AG09319 (cell line): ENCODE data around the gene LGR6.
A peak's percentile ranks its signal among the peaks of the same experiment; 100 is the strongest.

ENCODE experiments used
- DNase-seq: peaks from one replicate; pipeline ENCODE4 v3.0.0-alpha.2; 2010; ENCODE audit warnings: low read depth; ENCODE audit errors: extremely low read depth
- CTCF ChIP-seq: IDR thresholded peaks from 2 replicates; pipeline ENCODE4 v1.5.1; 2011; ENCODE audit warnings: low read depth, mild to moderate bottlenecking, inconsistent platforms, low read length, moderate library complexity

The LGR6 gene

GRCh38 chr1:202329891-202330290 lies 136.3 kb downstream of the LGR6 start:
- DNase-seq: no peak
- no peak for TF ChIP-seq CTCF

GRCh38 chr1:202333861-202334260 lies 140.3 kb downstream of the LGR6 start:
- TF ChIP-seq CTCF: no peak
- DNase-seq: no peak

GRCh38 chr1:202343652-202344349 lies 150.2 kb downstream of the LGR6 start:
- TF ChIP-seq CTCF: peak; percentile 69
- DNase-seq: no peak

- no peak for DNase-seq
- TF ChIP-seq CTCF: no peak
Observed at GRCh38 chr1:202348005-202348508, 154.5 kb downstream of the LGR6 start.

GRCh38 chr1:202348509-202349205 lies 155.1 kb downstream of the LGR6 start, which contains the start of gene PPP1R12B:
Gene PPP1R12B, plus strand, starts transcription at chr1:202348699. Its CDS starts 153 bp downstream, at chr1:202348852.
- TF ChIP-seq CTCF: no peak
- peak; percentile 98 for DNase-seq

- DNase-seq: peak; percentile 61
- no peak for TF ChIP-seq CTCF
Observed at GRCh38 chr1:202349206-202349928, 155.8 kb downstream of the LGR6 start.
